Prostate gland (tissue), 2 donors: ENCODE measurements around the gene RPP21.
"Not testable (repeated sequence)": the region's sequence is repeated elsewhere in the genome, so short reads cannot be mapped to it uniquely, and the experiment has no call there.

Experiments used
- POLR2A ChIP-seq: fragments of 450-650 bp; IDR thresholded peaks from one replicate; pipeline ENCODE4 v1.6.1; 2016; ENCODE audit warnings: antibody characterized with exemption, mild to moderate bottlenecking
- POLR2AphosphoS5 ChIP-seq: sonication (generic); formaldehyde crosslinking; IDR thresholded peaks from one replicate; pipeline ENCODE4 v1.6.1; 2017; ENCODE audit warnings: antibody characterized with exemption
- TF ChIP-seq, protein P1 (sequence below), 4 experiments: fragments of 200-600 bp in 2 of 4; fragments of 450-650 bp in 2 of 4; sonication (generic) in 2 of 4; IDR thresholded peaks; 1 replicate in 3 of 4; 2 replicates in 1 of 4; pipeline ENCODE4 v1.5.1; 2016 to 2019; ENCODE audit warnings: antibody characterized with exemption in 4 of 4, mild to moderate bottlenecking in 2 of 4, moderate library complexity in 2 of 4

DNA sequence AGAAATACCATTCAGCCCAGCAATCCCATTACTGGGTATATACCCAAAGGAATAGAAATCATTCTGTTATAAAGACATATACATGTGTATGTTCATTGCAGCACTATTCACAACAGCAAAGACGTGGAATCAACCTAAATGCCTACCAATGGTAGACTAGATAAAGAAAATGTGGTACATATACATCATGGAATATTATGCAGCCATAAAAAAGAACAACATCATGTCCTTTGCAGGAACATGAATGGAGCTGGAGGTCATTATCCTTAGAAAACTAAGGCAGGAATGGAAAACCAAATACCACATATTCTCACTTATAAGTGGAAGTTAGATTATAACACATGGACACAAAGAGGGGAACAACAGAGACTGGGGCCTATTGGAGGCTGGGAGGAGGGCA is 24.3 kb downstream of the RPP21 start:
- TF ChIP-seq, protein P1, sequence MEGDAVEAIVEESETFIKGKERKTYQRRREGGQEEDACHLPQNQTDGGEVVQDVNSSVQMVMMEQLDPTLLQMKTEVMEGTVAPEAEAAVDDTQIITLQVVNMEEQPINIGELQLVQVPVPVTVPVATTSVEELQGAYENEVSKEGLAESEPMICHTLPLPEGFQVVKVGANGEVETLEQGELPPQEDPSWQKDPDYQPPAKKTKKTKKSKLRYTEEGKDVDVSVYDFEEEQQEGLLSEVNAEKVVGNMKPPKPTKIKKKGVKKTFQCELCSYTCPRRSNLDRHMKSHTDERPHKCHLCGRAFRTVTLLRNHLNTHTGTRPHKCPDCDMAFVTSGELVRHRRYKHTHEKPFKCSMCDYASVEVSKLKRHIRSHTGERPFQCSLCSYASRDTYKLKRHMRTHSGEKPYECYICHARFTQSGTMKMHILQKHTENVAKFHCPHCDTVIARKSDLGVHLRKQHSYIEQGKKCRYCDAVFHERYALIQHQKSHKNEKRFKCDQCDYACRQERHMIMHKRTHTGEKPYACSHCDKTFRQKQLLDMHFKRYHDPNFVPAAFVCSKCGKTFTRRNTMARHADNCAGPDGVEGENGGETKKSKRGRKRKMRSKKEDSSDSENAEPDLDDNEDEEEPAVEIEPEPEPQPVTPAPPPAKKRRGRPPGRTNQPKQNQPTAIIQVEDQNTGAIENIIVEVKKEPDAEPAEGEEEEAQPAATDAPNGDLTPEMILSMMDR (IDR thresholded peaks at IDR 0.05) = not testable (repeated sequence)
- not testable (repeated sequence) for TF ChIP-seq POLR2AphosphoS5, POLR2A
